A549 (cell line): ENCODE data around the gene LRRC51. TPM values are rescaled to one million over a fixed set of nuclear protein-coding genes. Genes with fewer than 3 reads are reported as not detected.

Experiments
- ATAC-seq, 2 experiments: fragments of 200-7000 bp in 1 of 2; fragments of >200 bp in 1 of 2; cut with Nextera tagmentation in 1 of 2; cut with Tn5 transposase in 1 of 2; 3 replicates each; pipeline versions ENCODE4 v1.8.0 to v1.9.1; 2018 to 2020; ENCODE audit warnings: mild to moderate bottlenecking in 1 of 2, moderate library complexity in 1 of 2
- CTCF ChIA-PET: fragments of 300-600 bp; sonication (Branson Sonifier 250); formaldehyde crosslinking; extraction: SDS; loops from one replicate; lab custom pipeline; 2021; ENCODE audit warnings: antibody characterized with exemption, inconsistent platforms; lab: Yijun Ruan, JAX
- POLR2A ChIA-PET: fragments of 350-600 bp; formaldehyde crosslinking; extraction: SDS; loops from one replicate; lab custom pipeline; 2021; ENCODE audit warnings: antibody characterized with exemption, inconsistent platforms; lab: Yijun Ruan, JAX
- DNase-seq, 2 experiments: peaks; one replicate each; pipeline versions ENCODE4 v3.0.0 to v3.0.0-alpha.2; 2011 to 2016; ENCODE audit warnings: low read depth in 1 of 2, low spot score in 1 of 2
- FAIRE-seq: peaks from 2 replicates; lab custom pipeline; 2011; peaks lifted over from hg19 to GRCh38; lab: Jason Lieb, UNC
- H3K27ac ChIP-seq, 2 experiments: fragments of >200 bp; sonication (Bioruptor Twin); formaldehyde crosslinking; 3 replicates each; pipeline ENCODE4 v1.5.1; 2016 to 2017
- H3K4me1 ChIP-seq: fragments of >200 bp; sonication (Bioruptor Twin); formaldehyde crosslinking; 3 replicates; pipeline ENCODE4 v1.6.1; 2016
- H3K4me2 ChIP-seq: fragments of >200 bp; sonication (Bioruptor Twin); formaldehyde crosslinking; 3 replicates; pipeline ENCODE4 v1.6.1; 2016
- H3K4me3 ChIP-seq: fragments of >200 bp; sonication (Bioruptor Twin); formaldehyde crosslinking; 3 replicates; pipeline ENCODE4 v1.5.1; 2016
- H3K9me3 ChIP-seq: fragments of >200 bp; sonication (Bioruptor Twin); formaldehyde crosslinking; 3 replicates; pipeline ENCODE4 v1.6.1; 2016
- BCL3 ChIP-seq: fragments of >200 bp; sonication (Bioruptor Twin); formaldehyde crosslinking; IDR thresholded peaks from 3 replicates; pipeline ENCODE4 v1.6.1; 2016
- BHLHE40 ChIP-seq: IDR thresholded peaks from 2 replicates; pipeline ENCODE4 v1.6.1; 2012; ENCODE audit warnings: low read depth, low read length, inconsistent platforms
- CBX8 ChIP-seq: fragments of 200-600 bp; sonication (generic); IDR thresholded peaks from 2 replicates; pipeline ENCODE4 v1.6.1; 2016
- CTCF ChIP-seq: fragments of >200 bp; sonication (Bioruptor Twin); formaldehyde crosslinking; IDR thresholded peaks from 3 replicates; pipeline ENCODE4 v1.5.1; 2016
- EHF ChIP-seq: fragments of 250-450 bp; sonication (Bioruptor Pico); IDR thresholded peaks from 2 replicates; pipeline ENCODE4 v1.5.0; 2020; ENCODE audit warnings: mild to moderate bottlenecking
- ELK1 ChIP-seq: fragments of 150-350 bp; IDR thresholded peaks from 2 replicates; pipeline ENCODE4 v1.6.1; 2014; ENCODE audit warnings: low read depth, mild to moderate bottlenecking, low read length
- FOSL2 ChIP-seq, 2 experiments: fragments of 450-650 bp in 1 of 2; fragments of >200 bp in 1 of 2; sonication (Bioruptor Twin) in 1 of 2; formaldehyde crosslinking; IDR thresholded peaks; 2 replicates each; pipeline versions ENCODE4 v1.5.0 to v1.6.1; 2016 to 2020; ENCODE audit warnings: mild to moderate bottlenecking in 1 of 2, moderate library complexity in 1 of 2
- FOXS1 ChIP-seq: fragments of 250-450 bp; sonication (Bioruptor Pico); IDR thresholded peaks from 2 replicates; pipeline ENCODE4 v1.5.0; 2020; ENCODE audit warnings: mild to moderate bottlenecking, moderate library complexity
- HEYL ChIP-seq: fragments of 250-450 bp; sonication (Bioruptor Pico); IDR thresholded peaks from 2 replicates; pipeline ENCODE4 v1.8.0; 2021; ENCODE audit warnings: mild to moderate bottlenecking, moderate library complexity
- HOXB13 ChIP-seq: fragments of 250-450 bp; sonication (Bioruptor Pico); IDR thresholded peaks from 2 replicates; pipeline ENCODE4 v1.5.0; 2020; ENCODE audit warnings: low read depth, mild to moderate bottlenecking, moderate library complexity
- JUN ChIP-seq, 2 experiments: fragments of >200 bp; sonication (Bioruptor Twin); formaldehyde crosslinking; IDR thresholded peaks; 2 replicates in 1 of 2; 3 replicates in 1 of 2; pipeline ENCODE4 v1.6.1; 2016 to 2017
- JUNB ChIP-seq: fragments of >200 bp; sonication (Bioruptor Twin); formaldehyde crosslinking; IDR thresholded peaks from 2 replicates; pipeline ENCODE4 v1.6.1; 2016
- KDM1A ChIP-seq: fragments of 200-600 bp; sonication (generic); IDR thresholded peaks from 2 replicates; pipeline ENCODE4 v1.6.1; 2016; ENCODE audit warnings: low read depth, mild to moderate bottlenecking
- MAFK ChIP-seq: fragments of 450-650 bp; IDR thresholded peaks from 2 replicates; pipeline ENCODE4 v1.6.1; 2014; ENCODE audit not compliant: partially characterized antibody
- MAZ ChIP-seq: fragments of 150-350 bp; IDR thresholded peaks from 2 replicates; pipeline ENCODE4 v1.6.1; 2014; ENCODE audit warnings: antibody characterized with exemption, low read depth, low read length, borderline replicate concordance
- NFE2L2 ChIP-seq: fragments of 150-350 bp; conservative IDR thresholded peaks from 2 replicates; pipeline ENCODE4 v1.6.1; 2014; ENCODE audit warnings: low read length
- PHF8 ChIP-seq: fragments of 200-600 bp; sonication (generic); IDR thresholded peaks from 2 replicates; pipeline ENCODE4 v1.6.1; 2016; ENCODE audit warnings: low read depth, mild to moderate bottlenecking, antibody characterized with exemption, moderate library complexity, borderline replicate concordance
- POLR2A ChIP-seq: IDR thresholded peaks from 2 replicates; pipeline ENCODE4 v1.6.1; 2012; ENCODE audit warnings: mild to moderate bottlenecking, low read length
- RARB ChIP-seq: fragments of 250-450 bp; sonication (Bioruptor Pico); IDR thresholded peaks from 2 replicates; pipeline ENCODE4 v1.8.0; 2021; ENCODE audit warnings: mild to moderate bottlenecking, moderate library complexity
- SREBF2 ChIP-seq: fragments of 450-650 bp; IDR thresholded peaks from 2 replicates; pipeline ENCODE4 v1.6.1; 2014; ENCODE audit warnings: mild to moderate bottlenecking, moderate library complexity
- ZFP36 ChIP-seq: fragments of 450-650 bp; IDR thresholded peaks from 2 replicates; pipeline ENCODE4 v1.6.1; 2014; ENCODE audit warnings: borderline replicate concordance; ENCODE audit not compliant: partially characterized antibody
- ZNF302 ChIP-seq: fragments of 250-450 bp; sonication (Bioruptor Pico); IDR thresholded peaks from 2 replicates; pipeline ENCODE4 v1.9.0; 2021; ENCODE audit warnings: inconsistent platforms, mild to moderate bottlenecking, moderate library complexity
- ZSCAN20 ChIP-seq: fragments of 250-450 bp; sonication (Bioruptor Pico); IDR thresholded peaks from 2 replicates; pipeline ENCODE4 v1.8.0; 2022; ENCODE audit warnings: mild to moderate bottlenecking, moderate library complexity
- WGBS: methylation state at CpG from one replicate; pipeline ENCODE4 v1.1.6; 2017; ENCODE audit errors: missing lambda C conversion rate; 5-methylcytosine and 5-hydroxymethylcytosine counted together
- polyA plus RNA-seq, 4 experiments: library from polyadenylated mRNA; depleted of rRNA in 3 of 4; stranded (reverse); fragments of >200 nt; fragmentation: RNase III in 1 of 4; extraction: RNeasy Plus Mini Kit Qiagen cat#74134 plus additional on column Dnase treatment in 1 of 4; gene quantifications; 2 replicates in 3 of 4; 3 replicates in 1 of 4; pipeline ENCODE4 v1.2.3, GENCODE V29; 2011 to 2017

Gene LRRC51
- polyA plus RNA-seq, 2 of the 4 experiments (the other 2 are of a cell fraction), result 8.2 to 14.3 TPM

GRCh38 chr11:72114570-72114969 is 33.9 kb downstream of the LRRC51 start:
- Histone ChIP-seq H3K4me1 (peaks cover 9% of the 10 kb centered on the region; the same call in 2 of the 3 replicates), H3K9me3 (no peaks in the 10 kb centered on the region), H3K4me2 (no peak overlapping the region), H3K4me3 (no peak overlapping the region), H3K27ac (no peak overlapping the region)
- TF ChIP-seq HEYL (CRISPR knock-in tag) (no peak), EHF (CRISPR knock-in tag) (no peak), FOSL2 (IDR thresholded peaks at IDR 0.05) (no peak), FOSL2 (CRISPR knock-in tag; IDR thresholded peaks at IDR 0.05) (no peak), MAFK (no peak), CTCF (no peak), NFE2L2 (no peak), FOXS1 (no peak), BHLHE40 (no peak), POLR2A (no peak), PHF8 (no peak), JUNB (no peak), KDM1A (no peak), ZSCAN20 (CRISPR knock-in tag) (no peak), MAZ (no peak), SREBF2 (no peak), HOXB13 (no peak), ELK1 (no peak)
- ChIA-PET CTCF (interaction anchor here (1.0 kb wide), 1 partner anchor 23 kb away, joined by 4 read pairs; no protein-coding TSS in a partner anchor), POLR2A (no interaction called here)
- WGBS, result 85% methylated on average over 1 of the region's 1 CpG
- no peak for ATAC-seq
- no peak for FAIRE-seq
- DNase-seq, result no peak

- ChIA-PET CTCF (interaction anchor here (1.5 kb wide), 1 partner anchor 28 kb away, joined by 10 read pairs; no protein-coding TSS in a partner anchor), POLR2A (no interaction called here)
- H3K27ac ChIP-seq, result no peak overlapping the region
- DNase-seq (no peak), FAIRE-seq (no peak), ATAC-seq (no peak)
- WGBS, result 82% methylated on average over 6 of the region's 6 CpGs
- no peak overlapping the region for H3K4me2 ChIP-seq
- TF ChIP-seq MAZ (no peak), RARB (CRISPR knock-in tag) (no peak), JUN (IDR thresholded peaks at IDR 0.05) (no peak), FOXS1 (no peak), CBX8 (no peak)
- H3K4me3 ChIP-seq, result no peak overlapping the region
- peaks cover 9% of the 10 kb centered on the region; the same call in 2 of the 3 replicates for H3K4me1 ChIP-seq
- H3K9me3 ChIP-seq, result no peaks in the 10 kb centered on the region
These were observed 35.5 kb downstream of the LRRC51 start for GRCh38 chr11:72116019-72116755.

GRCh38 chr11:72119198-72119597 is 38.5 kb downstream of the LRRC51 start:
- Histone ChIP-seq H3K4me3 (no peak overlapping the region), H3K9me3 (no peaks in the 10 kb centered on the region), H3K4me1 (no peaks in the 10 kb centered on the region), H3K4me2 (no peak overlapping the region), H3K27ac (no peak overlapping the region)
- FAIRE-seq, result no peak
- ChIA-PET POLR2A (no interaction called here), CTCF (interaction anchor here (0.7 to 4.8 kb wide), 4 partner anchors 11 to 352 kb away, joined by 3 to 27 read pairs (median 4); no protein-coding TSS in a partner anchor)
- DNase-seq, result no peak
- no peak for TF ChIP-seq EHF (CRISPR knock-in tag)
- TF ChIP-seq BCL3, result no peak
- TF ChIP-seq ZFP36, result no peak
- no peak for TF ChIP-seq RARB (CRISPR knock-in tag)
- TF ChIP-seq NFE2L2, result no peak
- TF ChIP-seq ZNF302 (CRISPR knock-in tag), result no peak
- 85% methylated on average over 6 of the region's 6 CpGs for WGBS
- no peak for ATAC-seq
